ENCODE results near the gene PEAK3. TPM values are rescaled to one million over a fixed set of nuclear protein-coding genes. Genes with fewer than 3 reads are reported as not detected.
A peak's percentile ranks its signal among the peaks of the same experiment; 100 is the strongest.

Gene PEAK3
- total and polyA plus RNA-seq, 9 of the 15 experiments (the other 6 are each of a cell fraction or from before 2014, with no cell fraction given): 0.07 to 0.40 TPM; not detected in 7

DNA sequence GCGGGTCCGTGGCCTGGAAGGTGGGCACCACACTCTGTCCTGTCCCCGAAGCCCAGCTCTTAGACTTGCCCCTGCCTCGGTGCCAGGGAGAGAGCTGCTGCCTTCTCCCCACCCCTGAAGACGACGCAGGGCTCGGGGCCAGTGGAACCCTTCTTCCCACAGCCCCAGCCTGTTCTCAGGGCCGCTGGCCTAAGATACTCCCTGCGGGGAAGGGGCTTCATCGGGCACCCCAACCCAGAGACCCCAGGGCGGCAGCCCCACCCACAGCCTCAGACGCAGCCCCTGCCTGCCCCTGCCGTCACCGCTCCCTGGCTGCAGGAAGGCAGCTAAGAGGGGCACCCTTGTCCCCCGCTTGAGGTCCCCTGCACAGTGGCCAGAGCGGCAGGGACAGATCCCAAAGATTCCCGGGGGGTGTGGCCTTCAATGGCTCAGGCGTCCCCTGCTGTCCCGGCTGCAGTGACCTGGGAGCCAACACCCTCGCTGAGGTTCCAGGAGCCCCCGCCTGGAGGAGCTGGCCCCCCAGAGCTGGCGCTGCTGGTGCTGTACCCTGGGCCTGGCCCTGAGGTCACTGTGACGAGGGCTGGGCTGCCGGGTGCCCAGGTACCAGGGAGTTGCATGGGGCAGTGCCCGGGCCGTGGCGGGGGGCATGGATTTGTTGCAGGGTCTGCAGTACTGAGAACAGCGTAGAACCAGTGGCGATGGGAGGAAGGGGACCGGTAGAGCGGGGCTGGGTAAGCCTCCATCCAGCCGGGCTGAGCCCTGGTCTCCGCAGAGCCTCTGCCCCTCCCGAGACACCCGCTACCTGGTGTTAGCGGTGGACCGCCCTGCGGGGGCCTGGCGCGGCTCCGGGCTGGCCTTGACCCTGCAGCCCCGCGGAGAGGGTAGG, 31.9 kb downstream of the PEAK3 start (continued):
- TF ChIP-seq ZBTB33 (CRISPR knock-in tag; IDR thresholded peaks at IDR 0.05) (peak; percentile 98), RBFOX2 (IDR thresholded peaks at IDR 0.05; ENCODE audit: low read depth, low read length) (peak; percentile 49), ZFP36 (IDR thresholded peaks at IDR 0.05; ENCODE audit: low read depth, low read length, partially characterized antibody) (no peak), RBM22 (IDR thresholded peaks at IDR 0.05; ENCODE audit: low read depth, low read length, poor library complexity, severe bottlenecking) (peak; percentile 96), NCOA2 (IDR thresholded peaks at IDR 0.05; ENCODE audit: partially characterized antibody in 2 of 2) (no peak), CREB5 (CRISPR knock-in tag; IDR thresholded peaks at IDR 0.05) (no peak), PURB (CRISPR knock-in tag; IDR thresholded peaks at IDR 0.05; ENCODE audit: low read depth) (no peak), SP1 (CRISPR knock-in tag; IDR thresholded peaks at IDR 0.05) (no peak), BRCA1 (IDR thresholded peaks at IDR 0.05) (no peak), BRCA1 (CRISPR knock-in tag; IDR thresholded peaks at IDR 0.05) (no peak), ZNF764 (CRISPR knock-in tag; IDR thresholded peaks at IDR 0.05; ENCODE audit: low read depth) (no peak), FIP1L1 (IDR thresholded peaks at IDR 0.05; ENCODE audit: low read depth, low read length, poor library complexity, severe bottlenecking) (peak; percentile 74), NFYB (IDR thresholded peaks at IDR 0.05; ENCODE audit: extremely low read depth, insufficient read length) (no peak), SIX5 (IDR thresholded peaks at IDR 0.05; ENCODE audit: borderline replicate concordance in 1 of 2, insufficient read depth in 1 of 2, low read depth in 1 of 2, low read length in 2 of 2) (no peak), KAT2B (IDR thresholded peaks at IDR 0.05; ENCODE audit: low read depth, low read length) (no peak), MTA2 (IDR thresholded peaks at IDR 0.05; ENCODE audit: low read depth) (no peak), BHLHE40 (IDR thresholded peaks at IDR 0.05; ENCODE audit: low read length) (no peak)
- TF ChIP-seq, protein P1, sequence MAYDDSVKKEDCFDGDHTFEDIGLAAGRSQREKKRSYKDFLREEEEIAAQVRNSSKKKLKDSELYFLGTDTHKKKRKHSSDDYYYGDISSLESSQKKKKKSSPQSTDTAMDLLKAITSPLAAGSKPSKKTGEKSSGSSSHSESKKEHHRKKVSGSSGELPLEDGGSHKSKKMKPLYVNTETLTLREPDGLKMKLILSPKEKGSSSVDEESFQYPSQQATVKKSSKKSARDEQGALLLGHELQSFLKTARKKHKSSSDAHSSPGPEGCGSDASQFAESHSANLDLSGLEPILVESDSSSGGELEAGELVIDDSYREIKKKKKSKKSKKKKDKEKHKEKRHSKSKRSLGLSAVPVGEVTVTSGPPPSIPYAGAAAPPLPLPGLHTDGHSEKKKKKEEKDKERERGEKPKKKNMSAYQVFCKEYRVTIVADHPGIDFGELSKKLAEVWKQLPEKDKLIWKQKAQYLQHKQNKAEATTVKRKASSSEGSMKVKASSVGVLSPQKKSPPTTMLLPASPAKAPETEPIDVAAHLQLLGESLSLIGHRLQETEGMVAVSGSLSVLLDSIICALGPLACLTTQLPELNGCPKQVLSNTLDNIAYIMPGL (CRISPR knock-in tag; IDR thresholded peaks at IDR 0.05): no peak
